Chondrocyte (in vitro differentiated cells): ENCODE data around the gene OR6S1. TPM values are rescaled to one million over a fixed set of nuclear protein-coding genes. Genes with fewer than 3 reads are reported as not detected.
A peak's percentile ranks its signal among the peaks of the same experiment; 100 is the strongest.
"Not testable (repeated sequence)": the region's sequence is repeated elsewhere in the genome, so short reads cannot be mapped to it uniquely, and the experiment has no call there.

ENCODE experiments used
- DNase-seq: peaks from one replicate; pipeline ENCODE4 v3.0.0; 2021; ENCODE audit warnings: mixed read lengths, low spot score
- H3K27ac Mint-ChIP-seq: one replicate; pipeline ENCODE4 v1.8.0; 2021; ENCODE audit warnings: mild to moderate bottlenecking, moderate library complexity, mixed read lengths; ENCODE audit not compliant: unreplicated experiment
- H3K27me3 Mint-ChIP-seq: 2 replicates; pipeline ENCODE4 v1.8.0; 2021; ENCODE audit warnings: low read depth, mixed read lengths
- H3K36me3 Mint-ChIP-seq: 2 replicates; pipeline ENCODE4 v1.8.0; 2021; ENCODE audit warnings: low read depth, mixed read lengths
- H3K4me1 Mint-ChIP-seq: 2 replicates; pipeline ENCODE4 v1.8.0; 2021; ENCODE audit warnings: low read depth, mild to moderate bottlenecking, mixed read lengths
- H3K4me3 Mint-ChIP-seq: one replicate; pipeline ENCODE4 v1.8.0; 2021; ENCODE audit warnings: mild to moderate bottlenecking, moderate library complexity, mixed read lengths; ENCODE audit not compliant: unreplicated experiment
- H3K9me3 Mint-ChIP-seq: 2 replicates; pipeline ENCODE4 v1.8.0; 2021; ENCODE audit warnings: low read depth, mixed read lengths
- CTCF ChIP-seq: fragments of 200-600 bp; sonication (generic); IDR thresholded peaks from 2 replicates; pipeline ENCODE4 v1.5.0; 2021; ENCODE audit warnings: antibody characterized with exemption, mild to moderate bottlenecking, moderate library complexity
- total RNA-seq: library from RNA; stranded (reverse); gene quantifications from 3 replicates; pipeline ENCODE4 v1.2.1, GENCODE V29; 2021

OR6S1 gene
- total RNA-seq, 1 donor from 2014 or later = not detected

- H3K9me3 Mint-ChIP-seq = no peaks in the 10 kb centered on the region
- H3K4me1 Mint-ChIP-seq = peaks cover 49% of the 10 kb centered on the region
- H3K36me3 Mint-ChIP-seq = no peaks in the 10 kb centered on the region
- no peak for DNase-seq
- peak overlapping the region; percentile 74 for H3K4me3 Mint-ChIP-seq
- no peak overlapping the region for H3K27ac Mint-ChIP-seq
- TF ChIP-seq CTCF = no peak
- H3K27me3 Mint-ChIP-seq = peaks cover 14% of the 10 kb centered on the region
Observed at GRCh38 chr14:20623798-20624197, 17.7 kb downstream of the OR6S1 start.

- no peak overlapping the region for H3K27ac Mint-ChIP-seq
- no peak for TF ChIP-seq CTCF
- no peak overlapping the region for H3K4me3 Mint-ChIP-seq
- H3K36me3 Mint-ChIP-seq = no peaks in the 10 kb centered on the region
- H3K4me1 Mint-ChIP-seq = peaks cover 41% of the 10 kb centered on the region
- H3K9me3 Mint-ChIP-seq = no peaks in the 10 kb centered on the region
- H3K27me3 Mint-ChIP-seq = peaks cover 9% of the 10 kb centered on the region
- no peak for DNase-seq
Observed at GRCh38 chr14:20622816-20623291, 18.6 kb downstream of the OR6S1 start.

- H3K27ac Mint-ChIP-seq = no peak overlapping the region
- H3K9me3 Mint-ChIP-seq = no peaks in the 10 kb centered on the region
- H3K36me3 Mint-ChIP-seq = no peaks in the 10 kb centered on the region
- H3K4me3 Mint-ChIP-seq = no peak overlapping the region
- H3K4me1 Mint-ChIP-seq = peaks cover 22% of the 10 kb centered on the region
- no peak for TF ChIP-seq CTCF
- no peak for DNase-seq
- H3K27me3 Mint-ChIP-seq = peaks cover 8% of the 10 kb centered on the region
Observed at GRCh38 chr14:20620798-20621478, 20.6 kb downstream of the OR6S1 start.

GRCh38 chr14:20619688-20620087 lies 21.8 kb downstream of the OR6S1 start:
- H3K27ac Mint-ChIP-seq = not testable (repeated sequence)

GRCh38 chr14:20618271-20618749 lies 23.2 kb downstream of the OR6S1 start:
- Mint-ChIP-seq H3K36me3 (no peaks in the 10 kb centered on the region), H3K27ac (no peak overlapping the region), H3K4me3 (no peak overlapping the region), H3K4me1 (no peaks in the 10 kb centered on the region), H3K9me3 (no peaks in the 10 kb centered on the region), H3K27me3 (peaks cover 8% of the 10 kb centered on the region)
- DNase-seq = no peak
- TF ChIP-seq CTCF = no peak

More at GRCh38 chr14:20619688-20620087, 21.8 kb downstream of the OR6S1 start:
- H3K9me3 Mint-ChIP-seq, H3K36me3 Mint-ChIP-seq, H3K4me1 Mint-ChIP-seq, H3K4me3 Mint-ChIP-seq, H3K27me3 Mint-ChIP-seq, DNase-seq: not testable (repeated sequence)
